Stimulated activated CD4-positive, alpha-beta T cell treated with anti-CD3 and anti-CD28 coated beads, Interleukin-2, amount 100 ng/mL, for 48 hours (primary cell): Measurements from ENCODE around the gene YPEL4.

ENCODE experiments used
- DNase-seq, 2 donors: peaks; one replicate each; pipeline ENCODE4 v3.0.0-alpha.2; 2020

YPEL4 gene

GRCh38 chr11:57630171-57630570 lies 19.5 kb downstream of the YPEL4 start:
- DNase-seq: no peak

- no peak for DNase-seq
Measured at GRCh38 chr11:57626895-57627294, 22.8 kb downstream of the YPEL4 start.

- no peak for DNase-seq
Measured at GRCh38 chr11:57624864-57625263, 24.8 kb downstream of the YPEL4 start.

GRCh38 chr11:57622263-57622662 lies 27.4 kb downstream of the YPEL4 start:
- DNase-seq: no peak

GRCh38 chr11:57620467-57620866 lies 29.2 kb downstream of the YPEL4 start:
- no peak for DNase-seq

GRCh38 chr11:57619331-57619730 lies 30.4 kb downstream of the YPEL4 start:
- no peak for DNase-seq

- no peak for DNase-seq
Measured at GRCh38 chr11:57618438-57618837, 31.3 kb downstream of the YPEL4 start.

- no peak for DNase-seq
Measured at GRCh38 chr11:57616595-57616994, 33.1 kb downstream of the YPEL4 start.

GRCh38 chr11:57615308-57615707 lies 34.4 kb downstream of the YPEL4 start:
- DNase-seq: no peak

- DNase-seq: no peak
Measured at GRCh38 chr11:57614234-57614772, 35.4 kb downstream of the YPEL4 start.

- DNase-seq: no peak
Measured at GRCh38 chr11:57610170-57610569, 39.5 kb downstream of the YPEL4 start.

- no peak for DNase-seq
Measured at GRCh38 chr11:57605028-57605420, 44.7 kb downstream of the YPEL4 start.

- no peak for DNase-seq
Measured at GRCh38 chr11:57604296-57605027, 45.2 kb downstream of the YPEL4 start.

GRCh38 chr11:57601297-57601696 lies 48.4 kb downstream of the YPEL4 start:
- DNase-seq: no peak

GRCh38 chr11:57599381-57599780 lies 50.3 kb downstream of the YPEL4 start:
- DNase-seq: no peak

GRCh38 chr11:57598831-57599155 lies 50.9 kb downstream of the YPEL4 start:
- DNase-seq: no peak

- no peak for DNase-seq
Measured at GRCh38 chr11:57597916-57598830, 51.5 kb downstream of the YPEL4 start.

- no peak for DNase-seq
Measured at GRCh38 chr11:57597461-57597915, 52.2 kb downstream of the YPEL4 start, which contains the start of gene SERPING1. Gene SERPING1 (plus strand): TSS chr11:57597685. CDS start chr11:57598271, 586 bp downstream.

GRCh38 chr11:57596266-57596885 lies 53.3 kb downstream of the YPEL4 start:
- no peak for DNase-seq
